HG03103 (cell line): ENCODE results near the gene MAP2K5.

ENCODE experiments used
- ATAC-seq: cut with Tn5 transposase; IDR thresholded peaks from one replicate; pipeline ENCODE4 v1.9.1; 2021; ENCODE audit warnings: low read depth; ENCODE audit not compliant: unreplicated experiment

MAP2K5 gene

DNA sequence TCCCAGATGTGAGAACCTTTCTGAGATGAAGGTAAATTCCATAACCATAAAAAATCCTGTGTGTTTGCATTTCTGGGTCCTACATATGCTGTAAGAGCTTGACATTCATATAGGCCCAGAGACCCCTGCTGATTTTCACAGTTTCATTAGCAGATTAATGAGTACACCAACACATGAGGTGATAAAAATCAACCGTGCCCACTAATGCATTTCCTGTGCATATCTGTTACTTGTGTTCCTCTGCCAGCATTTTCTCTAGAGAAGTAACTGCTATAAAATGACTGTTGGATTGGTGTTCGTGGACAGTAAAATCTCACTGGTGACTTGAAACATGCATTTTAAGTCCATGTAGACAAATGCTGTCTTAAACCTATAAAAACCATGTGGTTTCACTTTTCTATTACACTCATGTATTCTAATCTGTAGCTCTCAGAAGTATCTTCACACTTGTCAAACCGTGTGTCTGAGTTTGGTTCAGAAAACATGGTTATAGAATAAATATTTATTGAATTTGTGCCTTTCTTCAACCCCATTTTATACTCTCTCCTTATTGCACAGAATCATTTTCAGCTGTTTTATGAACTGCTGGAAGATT, 14.6 kb downstream of the MAP2K5 start:
- ATAC-seq: no peak

DNA sequence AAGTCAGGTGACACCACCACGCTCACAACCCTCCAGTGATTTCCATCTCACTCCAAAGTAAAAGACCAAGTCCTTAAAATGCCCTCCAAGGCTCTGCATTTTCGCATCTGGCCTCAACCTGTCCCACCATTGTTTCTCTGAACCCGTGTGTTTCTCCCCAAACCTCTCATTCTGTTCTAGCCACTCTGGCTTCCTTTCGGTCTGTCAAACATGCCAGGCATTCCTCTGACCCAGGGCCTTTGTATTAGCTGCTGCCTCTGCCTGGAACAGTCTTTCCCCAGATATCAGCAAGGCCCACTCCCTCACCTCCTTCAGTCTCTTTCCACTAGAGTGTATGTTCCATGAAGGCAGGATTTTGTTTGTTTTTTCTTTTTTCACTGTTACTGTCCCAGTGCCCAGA, 16.0 kb downstream of the MAP2K5 start:
- ATAC-seq: no peak

DNA sequence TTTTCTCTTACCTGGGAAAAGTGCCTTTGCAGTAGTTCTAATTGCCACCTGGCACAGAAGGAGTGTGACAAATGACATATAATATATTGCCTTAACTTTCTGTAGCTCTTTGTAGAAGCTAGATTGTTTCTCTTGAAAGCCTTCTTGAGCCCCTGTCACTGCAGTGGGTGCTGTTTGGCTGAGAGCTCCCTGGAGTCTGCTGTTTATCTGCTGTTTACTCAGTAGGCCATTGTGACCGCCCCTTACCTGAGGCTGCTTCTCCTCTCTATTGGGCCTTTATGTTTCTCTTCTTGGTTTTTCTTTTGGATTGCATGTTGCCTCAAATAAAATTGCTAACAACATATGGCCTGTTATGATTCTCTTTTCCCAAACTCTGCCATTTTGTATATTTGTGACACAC, 16.7 kb downstream of the MAP2K5 start:
- ATAC-seq: no peak

DNA sequence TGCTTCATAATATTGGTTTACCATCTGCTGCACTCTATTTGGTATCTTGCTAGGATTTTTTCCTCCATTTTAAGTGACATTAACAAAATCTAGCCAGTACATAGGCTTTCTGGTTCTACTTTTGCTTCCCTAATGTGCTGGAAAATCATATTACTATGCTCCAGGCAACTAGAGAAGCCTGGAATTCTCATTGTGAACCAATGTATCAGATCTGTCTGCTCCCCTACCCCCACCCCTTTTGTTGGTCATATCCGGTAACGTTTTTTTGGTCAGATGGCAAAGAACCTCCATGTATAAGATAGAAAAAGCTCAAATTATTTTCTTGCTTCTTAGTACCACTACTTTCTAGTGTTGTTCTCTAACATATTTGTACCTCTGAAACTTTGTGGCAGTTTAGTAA, 17.1 kb downstream of the MAP2K5 start:
- no peak for ATAC-seq

DNA sequence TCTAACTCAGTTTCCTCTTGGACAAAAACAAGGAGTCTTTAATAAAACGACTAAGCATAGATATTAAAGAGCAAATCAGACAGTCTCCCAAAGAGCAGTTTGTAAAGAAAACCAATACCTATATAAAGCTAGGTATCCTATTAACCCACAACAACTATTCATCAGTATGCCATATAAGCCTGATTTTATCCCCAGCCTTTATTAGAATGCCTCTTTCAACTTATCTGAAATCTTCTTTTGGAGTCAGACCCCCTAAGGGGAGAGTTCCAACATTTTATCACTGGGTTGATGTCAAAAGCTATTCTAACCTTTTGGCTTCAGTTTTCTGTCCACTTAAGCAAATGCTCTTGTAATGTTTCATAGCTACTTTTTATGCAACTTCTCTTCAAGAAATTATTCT, 17.8 kb downstream of the MAP2K5 start:
- no peak for ATAC-seq

DNA sequence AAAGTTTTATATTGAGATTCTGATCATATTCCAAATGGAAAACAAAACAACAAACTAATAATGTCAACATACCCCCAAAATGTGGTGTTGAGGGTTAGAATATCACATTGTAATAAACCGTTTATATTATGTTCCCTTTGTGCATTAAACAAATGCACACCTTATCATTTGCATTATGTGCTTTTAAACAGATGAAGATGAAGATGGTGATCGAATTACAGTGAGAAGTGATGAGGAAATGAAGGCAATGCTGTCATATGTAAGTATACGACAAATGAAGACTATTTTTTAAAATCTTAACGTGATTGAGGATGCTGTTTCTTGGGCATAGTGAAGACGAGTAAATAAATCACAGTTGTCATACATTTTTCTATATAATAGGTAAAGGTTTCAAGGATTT, 20.6 kb downstream of the MAP2K5 start:
- ATAC-seq: no peak

DNA sequence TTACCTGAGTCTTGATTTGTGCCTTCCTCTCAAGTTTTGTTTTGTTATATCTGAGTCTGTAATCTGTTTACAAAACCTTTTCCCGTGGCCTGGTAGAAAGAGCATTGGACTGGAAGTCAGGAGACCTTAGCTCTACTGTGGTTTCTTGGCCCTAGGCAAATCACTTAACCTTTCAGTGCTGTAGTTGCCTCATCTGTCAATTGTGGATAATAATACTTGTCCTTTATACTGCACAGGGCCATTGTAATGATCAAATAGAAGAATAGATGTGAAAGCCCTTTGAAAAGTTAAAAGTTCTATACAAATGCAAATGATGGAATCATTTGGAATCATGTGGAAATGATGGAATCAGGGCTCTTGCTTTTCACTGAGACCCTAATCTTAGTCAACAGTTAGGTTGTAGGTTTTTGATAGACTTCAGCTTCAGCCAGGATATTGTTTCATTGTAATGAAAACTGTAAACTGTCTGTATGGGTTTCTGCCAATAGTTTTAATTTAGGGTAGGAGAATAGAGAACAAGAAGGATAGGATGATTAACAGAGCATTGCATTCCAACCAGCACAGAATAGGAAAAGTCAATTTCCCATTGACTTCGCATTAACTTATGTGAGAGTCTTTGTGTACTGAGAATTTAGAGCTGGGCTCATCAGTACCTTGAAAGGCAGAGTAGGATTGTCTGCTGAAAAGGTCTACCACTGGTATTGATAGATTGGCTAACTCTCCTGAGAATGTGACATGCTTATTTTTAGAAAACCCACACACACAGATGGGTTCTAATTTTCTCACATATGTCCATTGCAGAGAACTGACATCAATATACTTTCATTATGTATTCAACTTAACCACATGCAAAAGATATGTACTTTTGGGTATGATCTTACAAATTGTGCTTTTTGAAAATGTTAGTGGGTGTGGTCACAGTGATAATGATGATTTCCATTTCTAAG, 21.8 kb downstream of the MAP2K5 start:
- ATAC-seq: peak; percentile 75

DNA sequence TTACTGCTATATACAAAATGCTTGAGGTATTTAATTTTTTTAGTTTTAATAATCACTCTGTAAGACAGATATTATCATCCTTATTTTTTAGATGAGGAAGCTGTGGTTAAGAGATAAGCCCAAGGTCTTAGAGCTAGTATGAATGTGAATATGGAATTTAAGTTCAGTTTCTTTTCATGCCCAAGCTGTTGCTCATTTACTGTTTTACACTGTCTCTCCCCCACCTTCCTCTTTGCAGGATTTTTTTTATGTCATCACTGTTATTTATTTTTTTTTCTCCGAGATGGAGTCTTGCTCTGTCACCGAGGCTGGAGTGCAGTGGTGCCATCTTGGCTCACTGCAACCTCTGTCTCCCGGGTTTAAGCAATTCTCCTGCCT, 22.5 kb downstream of the MAP2K5 start:
- ATAC-seq: peak; percentile 34

DNA sequence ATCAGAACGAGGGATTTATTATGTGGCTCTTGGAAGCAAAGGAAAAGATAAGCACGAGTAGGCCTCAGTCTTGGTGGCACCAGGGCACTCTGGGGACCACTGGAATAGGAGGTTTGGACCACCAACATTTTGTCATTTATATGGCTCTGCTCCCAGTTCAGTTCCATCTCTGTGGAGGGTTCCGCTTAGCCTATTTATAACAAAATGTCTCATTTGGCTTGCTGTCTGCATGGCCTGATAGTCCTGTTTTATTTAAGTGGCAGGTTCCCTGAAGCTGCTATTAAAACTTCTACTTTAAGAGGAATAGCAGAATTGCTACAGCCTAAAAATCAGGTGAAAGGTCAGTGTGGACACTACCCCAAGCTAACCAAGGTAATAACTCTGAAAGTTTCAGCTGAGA, 27.2 kb downstream of the MAP2K5 start:
- no peak for ATAC-seq

DNA sequence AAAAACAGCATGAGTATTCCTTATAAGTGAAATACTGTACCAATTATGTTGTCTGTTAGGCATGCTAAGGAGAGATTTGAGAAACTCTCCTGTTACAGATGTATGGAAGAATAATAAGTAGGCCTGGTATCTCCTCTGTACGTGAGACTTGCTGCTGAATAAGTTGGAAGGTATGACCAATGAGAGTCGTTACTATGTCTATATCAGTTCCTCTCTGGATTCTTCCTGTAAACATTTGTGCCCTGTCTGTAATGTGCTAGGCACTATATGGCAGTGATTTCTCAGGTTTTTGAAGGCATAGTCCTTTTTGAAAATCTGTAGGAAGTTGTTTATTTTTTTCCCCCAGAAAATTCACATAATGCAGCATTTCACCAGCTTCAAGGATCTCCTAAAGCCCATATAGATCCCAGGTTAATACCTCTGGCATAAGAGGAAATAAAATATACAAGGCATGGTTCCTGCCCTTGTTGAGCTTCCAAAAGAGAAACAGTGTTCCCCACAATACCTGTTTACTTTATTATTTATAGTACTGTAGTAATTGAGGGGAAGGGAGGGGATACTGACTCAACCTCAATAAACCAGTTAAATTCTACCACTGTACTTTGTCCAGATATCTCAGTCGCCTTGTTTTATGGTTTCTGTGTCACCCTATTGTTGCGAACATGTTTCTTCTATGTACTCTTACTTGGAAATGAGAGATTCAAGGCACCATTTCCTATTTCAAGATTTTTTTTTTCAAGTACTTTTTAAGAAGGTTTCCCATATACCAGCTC, 28.6 kb downstream of the MAP2K5 start:
- ATAC-seq: no peak

DNA sequence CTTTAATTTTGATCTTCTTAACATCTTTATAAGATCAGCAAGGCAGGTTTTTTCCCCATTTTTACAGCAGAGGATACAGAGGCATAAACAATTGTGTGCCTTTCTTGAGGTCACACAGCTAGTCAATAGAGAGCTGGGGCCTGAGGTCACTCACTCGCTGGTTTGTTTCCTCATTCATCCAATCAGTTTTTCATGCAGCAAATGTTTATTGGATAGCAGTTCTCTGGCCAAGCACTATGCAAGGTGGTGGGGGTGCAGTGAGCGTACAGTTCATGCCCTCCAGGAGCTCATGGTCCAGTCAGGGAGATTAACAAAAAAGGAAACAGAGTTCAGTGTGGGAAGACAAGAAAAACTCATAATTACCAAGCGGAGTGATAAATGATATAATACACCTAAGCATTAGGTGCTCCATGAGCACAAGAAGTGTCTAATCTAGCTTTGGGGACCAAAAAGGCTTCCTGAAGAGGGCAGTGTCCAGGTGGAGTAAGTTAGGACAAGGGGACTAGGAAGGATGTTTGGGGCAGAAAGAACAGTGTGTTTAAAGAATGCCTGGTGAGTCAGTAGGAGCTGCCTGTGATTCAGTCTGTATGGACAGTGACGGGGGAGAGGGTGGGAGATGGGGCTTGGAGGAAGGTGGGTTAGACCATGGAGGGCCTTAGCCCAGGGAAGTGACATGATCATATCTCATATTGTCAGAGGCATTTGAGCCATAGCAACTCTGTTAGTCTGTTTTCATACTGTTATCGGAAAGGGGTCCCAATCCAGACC, 29.3 kb downstream of the MAP2K5 start:
- no peak for ATAC-seq

DNA sequence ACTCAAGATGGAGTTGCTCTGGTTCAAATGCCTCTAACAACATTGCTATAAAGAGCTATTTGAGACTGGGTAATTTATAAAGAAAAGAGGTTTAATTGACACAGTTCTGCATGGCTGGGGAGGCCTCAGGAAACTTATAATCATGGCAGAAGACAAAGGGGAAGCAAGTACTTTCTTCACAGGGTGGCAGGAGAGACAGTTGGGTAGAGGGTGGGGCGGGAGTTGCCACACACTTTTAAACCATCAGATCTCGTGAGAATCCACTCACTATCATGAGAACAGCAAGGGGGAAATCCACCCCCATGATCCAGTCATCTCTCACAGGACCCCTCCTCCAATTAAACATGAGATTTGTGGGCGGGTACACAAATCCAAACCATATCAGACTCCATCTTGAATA, 30.7 kb downstream of the MAP2K5 start:
- no peak for ATAC-seq

DNA sequence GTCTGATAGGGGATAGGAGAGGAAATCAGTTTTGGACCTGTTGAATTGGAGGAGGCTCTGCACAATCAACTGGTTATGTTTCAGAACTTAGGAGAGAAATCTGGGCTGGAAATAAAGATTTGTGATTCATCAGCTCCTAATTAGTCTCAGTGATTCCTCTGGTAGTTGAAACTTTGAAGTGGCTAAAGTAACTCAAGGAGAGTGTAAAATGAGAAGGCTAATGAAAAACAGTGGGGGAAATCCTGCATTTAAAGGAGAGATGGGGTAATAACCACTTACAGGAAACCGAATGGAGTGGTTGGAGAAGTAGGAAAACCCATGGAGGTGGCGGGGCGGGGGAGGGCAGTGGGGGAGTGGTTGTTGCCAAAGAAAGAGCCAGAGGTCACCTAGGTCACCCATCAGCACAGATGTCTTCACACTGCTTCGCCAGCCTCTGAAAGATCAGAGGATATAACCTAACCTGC, 32.6 kb downstream of the MAP2K5 start:
- no peak for ATAC-seq

DNA sequence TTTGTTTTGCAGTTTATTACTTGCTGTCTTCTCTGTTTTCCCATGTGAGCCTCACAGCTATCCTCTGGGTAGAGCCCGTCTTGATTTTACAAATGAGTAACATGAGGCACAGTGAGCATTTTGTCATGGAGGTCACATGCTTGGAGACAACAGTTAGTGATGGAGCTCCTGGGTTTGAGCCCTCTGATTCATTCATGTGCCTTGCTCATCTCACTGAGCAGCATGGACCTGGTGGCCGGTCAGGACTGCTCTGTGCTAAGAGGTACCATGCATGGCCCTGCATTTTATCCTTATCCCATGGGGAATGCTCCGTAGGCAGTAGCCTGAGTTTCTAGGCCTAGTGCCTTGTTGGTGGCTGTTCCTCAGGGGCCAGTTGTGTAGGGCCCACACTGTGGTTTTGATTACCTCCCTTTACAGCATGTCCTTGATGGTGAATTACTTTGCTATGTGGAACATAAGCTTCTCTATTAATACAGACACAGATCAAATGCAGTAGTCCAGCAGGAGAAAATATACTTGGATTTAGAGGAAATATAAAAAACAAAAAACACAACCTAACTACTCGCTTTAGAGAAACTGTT, 35.6 kb downstream of the MAP2K5 start:
- no peak for ATAC-seq

DNA sequence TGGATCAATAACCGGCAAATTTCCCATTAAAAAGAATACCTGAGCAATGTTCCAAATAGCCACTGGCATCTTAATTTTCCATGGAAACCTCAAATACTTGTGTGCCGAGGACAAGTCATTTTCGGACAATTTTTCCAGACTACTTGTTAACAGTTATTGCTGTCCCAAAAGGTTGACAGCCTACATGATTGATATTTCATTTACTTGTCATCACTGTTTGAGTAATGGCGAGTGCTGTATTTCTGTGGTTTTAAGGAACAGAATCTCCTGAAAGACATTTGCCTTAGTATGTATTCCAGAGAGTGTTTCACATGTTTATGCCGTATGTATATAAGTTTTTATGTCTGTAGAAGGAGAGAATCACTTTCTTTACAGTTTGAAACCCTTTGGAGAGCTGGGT, 36.7 kb downstream of the MAP2K5 start:
- no peak for ATAC-seq

DNA sequence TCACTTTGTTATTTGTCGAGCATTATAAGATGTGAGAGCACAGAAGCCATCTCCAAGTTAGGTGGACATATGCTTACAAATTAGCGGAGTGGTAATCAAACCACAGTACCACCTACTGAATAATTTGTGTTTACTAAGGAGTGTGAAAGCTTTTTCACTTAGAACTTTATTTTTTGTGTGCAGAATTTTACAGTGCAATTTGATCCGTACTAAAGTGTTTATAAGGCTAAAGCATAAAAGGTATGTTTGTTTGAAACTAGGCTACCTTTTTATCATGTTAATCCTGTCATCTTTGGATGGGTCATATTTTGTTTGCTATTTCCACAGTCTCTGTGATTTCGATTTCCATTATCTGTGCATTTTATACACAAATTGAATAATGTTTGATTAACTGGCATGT, 37.5 kb downstream of the MAP2K5 start:
- no peak for ATAC-seq

DNA sequence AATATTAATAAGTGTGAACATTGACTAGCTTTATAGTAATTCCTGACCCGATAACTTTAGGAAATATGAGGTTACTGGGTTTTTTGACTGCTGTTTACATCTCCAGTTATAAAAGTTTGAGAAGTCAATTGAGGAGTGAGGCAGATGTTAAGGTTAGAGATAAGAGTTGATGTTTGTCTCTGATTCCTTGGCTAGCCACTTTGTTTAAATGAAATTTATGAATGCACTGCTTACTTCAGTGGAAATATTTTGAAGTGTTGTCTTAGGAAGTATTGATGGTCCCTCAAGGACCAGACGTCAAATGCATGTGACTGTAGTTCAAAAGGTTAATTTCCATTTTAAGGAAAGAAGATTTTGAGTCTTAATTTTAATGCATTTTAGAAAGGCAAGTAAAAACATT, 41.7 kb downstream of the MAP2K5 start:
- no peak for ATAC-seq

DNA sequence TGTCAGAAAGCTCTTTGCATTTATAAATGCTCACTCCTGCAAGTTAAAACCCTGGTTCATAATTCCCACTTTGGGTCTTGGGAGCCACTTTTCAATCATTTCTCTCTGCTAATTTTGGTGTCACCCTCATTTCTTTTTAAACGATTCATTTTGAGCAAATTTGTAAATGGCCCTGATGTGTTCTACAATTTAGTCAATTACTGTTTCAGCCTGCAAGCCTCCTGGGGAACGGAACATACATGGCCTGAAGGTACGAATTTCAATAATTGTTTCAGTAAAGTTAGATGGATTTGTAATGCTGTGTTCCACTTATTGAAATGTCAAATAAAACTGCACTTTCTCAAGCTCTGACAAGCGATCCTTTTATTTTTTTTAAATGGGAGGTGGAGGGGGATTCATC, 43.2 kb downstream of the MAP2K5 start:
- ATAC-seq: no peak

DNA sequence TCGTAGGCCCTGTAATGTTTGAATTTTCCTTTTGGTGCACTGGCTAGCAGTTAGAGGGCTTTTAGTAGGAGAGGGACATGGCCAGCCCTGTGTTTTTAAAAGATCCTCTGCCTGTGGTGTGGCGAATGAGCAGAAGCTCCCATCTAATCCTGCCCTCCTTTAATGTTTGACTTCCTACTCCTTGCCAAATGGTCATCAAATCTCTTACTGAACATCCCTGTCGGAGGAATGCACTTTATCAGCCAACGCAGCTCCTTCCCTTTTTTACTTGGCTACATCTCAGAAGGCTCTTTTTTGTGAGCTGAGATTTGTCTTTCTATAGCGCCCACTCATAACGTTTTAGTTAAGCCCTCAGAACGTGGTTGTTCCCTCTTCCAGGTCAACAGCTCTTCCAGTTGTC, 44.8 kb downstream of the MAP2K5 start:
- no peak for ATAC-seq

DNA sequence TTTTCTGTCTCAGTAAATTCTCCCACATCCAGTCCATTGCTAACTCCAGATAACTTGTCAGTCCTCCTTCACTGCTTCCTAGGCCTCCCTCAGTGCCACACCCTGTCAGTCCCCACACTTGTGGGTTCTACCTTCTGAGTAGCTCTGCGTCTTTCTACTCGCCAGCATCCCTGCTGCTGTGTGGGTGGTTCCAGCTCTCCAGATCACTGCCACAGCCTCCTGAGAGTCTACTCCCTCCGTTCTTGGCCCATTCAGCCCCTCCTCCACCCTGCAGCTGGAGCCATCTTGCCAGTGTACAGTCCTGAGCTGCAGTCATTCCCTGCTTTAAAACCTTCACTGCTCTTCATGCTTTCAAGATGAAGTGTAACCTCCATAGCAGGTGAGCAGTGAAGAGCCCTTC, 45.3 kb downstream of the MAP2K5 start:
- no peak for ATAC-seq
